Endodermal cell (in vitro differentiated cells): ENCODE results near the gene SDC4. TPM values are rescaled to one million over a fixed set of nuclear protein-coding genes. Genes with fewer than 3 reads are reported as not detected.

ENCODE experiments used
- DNase-seq: peaks from one replicate; pipeline ENCODE4 v3.0.0-alpha.2; 2017
- H3K27ac ChIP-seq: 2 replicates; pipeline ENCODE4 v1.5.1; 2013; ENCODE audit warnings: mild to moderate bottlenecking, low read depth, low read length, moderate library complexity
- H3K27me3 ChIP-seq: 2 replicates; pipeline ENCODE4 v1.6.1; 2013; ENCODE audit warnings: mild to moderate bottlenecking, low read length, moderate library complexity; ENCODE audit not compliant: insufficient read depth, control insufficient read depth, poor library complexity, severe bottlenecking
- H3K36me3 ChIP-seq: 2 replicates; pipeline ENCODE4 v1.7.0; 2013; ENCODE audit warnings: mild to moderate bottlenecking, low read length, moderate library complexity; ENCODE audit not compliant: control insufficient read depth, insufficient read depth
- H3K4me1 ChIP-seq: one replicate; pipeline ENCODE4 v1.7.0; 2013; ENCODE audit warnings: low read length; ENCODE audit not compliant: control insufficient read depth, insufficient read depth
- H3K4me3 ChIP-seq: 2 replicates; pipeline ENCODE4 v1.5.1; 2013; ENCODE audit warnings: mild to moderate bottlenecking, low read length, moderate library complexity
- H3K9ac ChIP-seq: 2 replicates; pipeline ENCODE4 v1.6.1; 2013; ENCODE audit warnings: mild to moderate bottlenecking, low read length, moderate library complexity; ENCODE audit not compliant: poor library complexity, severe bottlenecking; ENCODE audit errors: extremely low read depth
- H3K9me3 ChIP-seq: 2 replicates; pipeline ENCODE4 v1.6.1; 2013; ENCODE audit warnings: mild to moderate bottlenecking, low read length, moderate library complexity; ENCODE audit not compliant: control insufficient read depth
- H3K27ac Mint-ChIP-seq: 2 replicates; pipeline ENCODE4 v1.8.0; 2020; ENCODE audit warnings: mixed read lengths
- H3K27me3 Mint-ChIP-seq: 2 replicates; pipeline ENCODE4 v1.8.0; 2021; ENCODE audit warnings: mild to moderate bottlenecking, mixed read lengths; ENCODE audit not compliant: insufficient read depth
- H3K36me3 Mint-ChIP-seq: 2 replicates; pipeline ENCODE4 v1.8.0; 2020; ENCODE audit warnings: low read depth, mixed read lengths
- H3K4me1 Mint-ChIP-seq: 2 replicates; pipeline ENCODE4 v1.8.0; 2020; ENCODE audit warnings: mixed read lengths
- H3K4me3 Mint-ChIP-seq: 2 replicates; pipeline ENCODE4 v1.8.0; 2020; ENCODE audit warnings: mild to moderate bottlenecking, moderate library complexity, mixed read lengths
- H3K9me3 Mint-ChIP-seq: 2 replicates; pipeline ENCODE4 v1.8.0; 2020; ENCODE audit warnings: mild to moderate bottlenecking, mixed read lengths
- CTCF ChIP-seq: fragments of 200-600 bp; sonication (generic); conservative IDR thresholded peaks from 2 replicates; pipeline ENCODE4 v1.5.0; 2021; ENCODE audit warnings: antibody characterized with exemption, mild to moderate bottlenecking
- WGBS, 2 experiments: methylation state at CpG; one replicate each; pipeline versions ENCODE4 v1.1.5 to v1.1.7; 2013; ENCODE audit warnings: missing lambda C conversion rate in 2 of 2, mixed read lengths in 1 of 2; ENCODE audit not compliant: insufficient coverage in 1 of 2, insufficient read length in 1 of 2; 5-methylcytosine and 5-hydroxymethylcytosine counted together
- total RNA-seq, 2 donors: library from RNA; stranded (reverse); fragmentation: NEBNext Ultra II Directional in 1 of 2; extraction: Animal tissue kit (Norgen Biotek cat#: 25700) in 1 of 2; gene quantifications; 2 replicates in 1 of 2; 3 replicates in 1 of 2; pipeline ENCODE4 v1.2.1, GENCODE V29; 2021

Gene SDC4
- total RNA-seq, 2 donors from 2014 or later = 78.0 to 118 TPM

- H3K27ac Mint-ChIP-seq = no peak overlapping the region
- Histone ChIP-seq H3K9ac (peak overlapping the region; percentile 79), H3K4me1 (peaks cover 34% of the 10 kb centered on the region), H3K4me3 (peak overlapping the region; percentile 95), H3K27me3 (no peaks in the 10 kb centered on the region), H3K36me3 (no peaks in the 10 kb centered on the region), H3K9me3 (no peaks in the 10 kb centered on the region), H3K27ac (no peak overlapping the region)
- no peaks in the 10 kb centered on the region for H3K9me3 Mint-ChIP-seq
- no peak for DNase-seq
- TF ChIP-seq CTCF = no peak
- H3K36me3 Mint-ChIP-seq = no peaks in the 10 kb centered on the region
- H3K4me1 Mint-ChIP-seq = peaks cover 55% of the 10 kb centered on the region
- whole genome bisulfite sequencing, 2 experiments = 50 to 54% methylated on average over 4 to 5 of the region's 5 CpGs
- H3K27me3 Mint-ChIP-seq = no peaks in the 10 kb centered on the region
- peak overlapping the region; percentile 86 for H3K4me3 Mint-ChIP-seq
Measured at GRCh38 chr20:45346851-45347250, 1.4 kb downstream of the SDC4 start.

- H3K4me3 ChIP-seq = peak overlapping the region; percentile 95
- peaks cover 39% of the 10 kb centered on the region for H3K4me1 ChIP-seq
- H3K9ac ChIP-seq = peak overlapping the region; percentile 79
- 69 to 71% methylated on average over 3 of the region's 3 CpGs for WGBS, 2 experiments
- no peak for DNase-seq
- H3K27ac Mint-ChIP-seq = no peak overlapping the region
- no peaks in the 10 kb centered on the region for H3K36me3 Mint-ChIP-seq
- no peaks in the 10 kb centered on the region for H3K36me3 ChIP-seq
- peak overlapping the region; percentile 86 for H3K4me3 Mint-ChIP-seq
- no peaks in the 10 kb centered on the region for H3K27me3 Mint-ChIP-seq
- no peaks in the 10 kb centered on the region for H3K9me3 ChIP-seq
- TF ChIP-seq CTCF = no peak
- no peaks in the 10 kb centered on the region for H3K27me3 ChIP-seq
- no peaks in the 10 kb centered on the region for H3K9me3 Mint-ChIP-seq
- peaks cover 60% of the 10 kb centered on the region for H3K4me1 Mint-ChIP-seq
- H3K27ac ChIP-seq = no peak overlapping the region
Measured at GRCh38 chr20:45346291-45346718, 1.9 kb downstream of the SDC4 start.

GRCh38 chr20:45345104-45345936 lies 2.9 kb downstream of the SDC4 start:
- Histone ChIP-seq H3K9ac (no peak overlapping the region), H3K4me1 (peaks cover 47% of the 10 kb centered on the region), H3K4me3 (peak overlapping the region; percentile 95), H3K27ac (no peak overlapping the region), H3K9me3 (no peaks in the 10 kb centered on the region), H3K27me3 (no peaks in the 10 kb centered on the region), H3K36me3 (peaks cover 2% of the 10 kb centered on the region)
- WGBS, 2 experiments = 71 to 79% methylated on average over 6 to 9 of the region's 9 CpGs
- TF ChIP-seq CTCF = no peak
- Mint-ChIP-seq H3K27me3 (no peaks in the 10 kb centered on the region), H3K4me3 (peak overlapping the region; percentile 86), H3K9me3 (no peaks in the 10 kb centered on the region), H3K4me1 (peaks cover 69% of the 10 kb centered on the region), H3K27ac (peak overlapping the region; percentile 97), H3K36me3 (peaks cover under 1% of the 10 kb centered on the region)
- DNase-seq = no peak
